Measurements from ENCODE around the gene CRIM1.
"Not testable (repeated sequence)": the region's sequence is repeated elsewhere in the genome, so short reads cannot be mapped to it uniquely, and the experiment has no call there.

The CRIM1 gene

GRCh38 chr2:36355151-36355889 lies at the start of gene CRIM1:
TSS of gene CRIM1 (plus strand) at chr2:36355778. CDS start at chr2:36356293, 515 bp downstream.
- H3K4me3 ChIP-seq: peak within 1 kb of the TSS; percentile 97
- H3K27ac ChIP-seq: peak within 1 kb of the TSS; percentile 89 to 96
- TF ChIP-seq CTCF (IDR thresholded peaks at IDR 0.05): no peak
- peak; percentile 93 for DNase-seq (ENCODE audit: low spot score)

GRCh38 chr2:36307441-36307840 lies 48.1 kb upstream of the CRIM1 start:
- Histone ChIP-seq H3K4me3 (no peak overlapping the region), H3K27ac (no peak overlapping the region)
- no peak for DNase-seq (ENCODE audit: low spot score)
- no peak for TF ChIP-seq CTCF (IDR thresholded peaks at IDR 0.05)

GRCh38 chr2:36310444-36310843 lies 45.1 kb upstream of the CRIM1 start:
- not testable (repeated sequence) for DNase-seq (ENCODE audit: low spot score); H3K4me3 ChIP-seq; H3K27ac ChIP-seq

GRCh38 chr2:36318547-36318946 lies 37.0 kb upstream of the CRIM1 start:
- no peak for DNase-seq (ENCODE audit: low spot score)
- TF ChIP-seq CTCF (IDR thresholded peaks at IDR 0.05): no peak
- Histone ChIP-seq H3K4me3 (no peak overlapping the region), H3K27ac (no peak overlapping the region)

- DNase-seq (ENCODE audit: low spot score): no peak
- H3K4me3 ChIP-seq: no peak overlapping the region
- TF ChIP-seq CTCF (IDR thresholded peaks at IDR 0.05): no peak
Measured at GRCh38 chr2:36322108-36322507, 33.5 kb upstream of the CRIM1 start.

GRCh38 chr2:36326286-36326685 lies 29.3 kb upstream of the CRIM1 start:
- no peak overlapping the region for H3K27ac ChIP-seq
- no peak overlapping the region for H3K4me3 ChIP-seq
- DNase-seq (ENCODE audit: low spot score): no peak
- no peak for TF ChIP-seq CTCF (IDR thresholded peaks at IDR 0.05)

More at GRCh38 chr2:36322108-36322507, 33.5 kb upstream of the CRIM1 start:
- no peak overlapping the region for H3K27ac ChIP-seq

- TF ChIP-seq CTCF (IDR thresholded peaks at IDR 0.05): no peak
- Histone ChIP-seq H3K27ac (no peak overlapping the region), H3K4me3 (no peak overlapping the region)
- DNase-seq (ENCODE audit: low spot score): no peak
Measured at GRCh38 chr2:36329251-36329650, 26.3 kb upstream of the CRIM1 start.

Data from coronary artery (tissue), 2 donors.